ENCODE measurements around the gene FGF14.
"Not testable (repeated sequence)": the region's sequence is repeated elsewhere in the genome, so short reads cannot be mapped to it uniquely, and the experiment has no call there.

FGF14 gene

GRCh38 chr13:102187313-102187712 lies 214.5 kb downstream of the FGF14 start:
- DNase-seq, result no peak

GRCh38 chr13:102185375-102185984 lies 216.4 kb downstream of the FGF14 start:
- DNase-seq, result no peak

- no peak for DNase-seq
These were observed 218.2 kb downstream of the FGF14 start for GRCh38 chr13:102183509-102184182.

- no peak for DNase-seq
These were observed 219.7 kb downstream of the FGF14 start for GRCh38 chr13:102182170-102182569.

- DNase-seq, result no peak
These were observed 224.4 kb downstream of the FGF14 start for GRCh38 chr13:102177431-102177830.

- DNase-seq, result no peak
These were observed 225.0 kb downstream of the FGF14 start for GRCh38 chr13:102176846-102177245.

- no peak for DNase-seq
These were observed 229.4 kb downstream of the FGF14 start for GRCh38 chr13:102172406-102172805.

GRCh38 chr13:102170305-102170704 lies 231.5 kb downstream of the FGF14 start:
- DNase-seq, result no peak

- no peak for DNase-seq
These were observed 232.3 kb downstream of the FGF14 start for GRCh38 chr13:102169471-102170015.

- DNase-seq, result no peak
These were observed 249.1 kb downstream of the FGF14 start for GRCh38 chr13:102152790-102153189.

- DNase-seq, result no peak
These were observed 254.5 kb downstream of the FGF14 start for GRCh38 chr13:102147353-102147752.

GRCh38 chr13:102145750-102146149 lies 256.1 kb downstream of the FGF14 start:
- no peak for DNase-seq

- no peak for DNase-seq
These were observed 259.4 kb downstream of the FGF14 start for GRCh38 chr13:102142473-102142826.

- no peak for DNase-seq
These were observed 260.0 kb downstream of the FGF14 start for GRCh38 chr13:102141625-102142472.

- no peak for DNase-seq
These were observed 262.2 kb downstream of the FGF14 start for GRCh38 chr13:102139626-102140025.

GRCh38 chr13:102138635-102139190 lies 263.1 kb downstream of the FGF14 start:
- no peak for DNase-seq

- DNase-seq, result not testable (repeated sequence)
These were observed 263.9 kb downstream of the FGF14 start for GRCh38 chr13:102137904-102138303.

GRCh38 chr13:102136735-102137296 lies 265.0 kb downstream of the FGF14 start:
- no peak for DNase-seq

GRCh38 chr13:102132777-102133295 lies 269.0 kb downstream of the FGF14 start:
- no peak for DNase-seq

- no peak for DNase-seq
These were observed 270.6 kb downstream of the FGF14 start for GRCh38 chr13:102131246-102131645.

GRCh38 chr13:102128216-102128810 lies 273.5 kb downstream of the FGF14 start:
- DNase-seq, result no peak

GRCh38 chr13:102127153-102127552 lies 274.7 kb downstream of the FGF14 start:
- no peak for DNase-seq
